Activated CD8-positive, alpha-beta memory T cell treated with anti-CD3 and anti-CD28 coated beads, Interleukin-2, amount 50 U/mL, for 24 hours (primary cell): Measurements from ENCODE around the gene DZIP1.
"Not testable (repeated sequence)": the region's sequence is repeated elsewhere in the genome, so short reads cannot be mapped to it uniquely, and the experiment has no call there.

ENCODE experiments used
- DNase-seq: peaks from one replicate; pipeline ENCODE4 v3.0.0-alpha.2; 2020; ENCODE audit errors: extremely low read depth

The DZIP1 gene

GRCh38 chr13:95604556-95604915 is 40.0 kb downstream of the DZIP1 start:
- DNase-seq = no peak

DNA sequence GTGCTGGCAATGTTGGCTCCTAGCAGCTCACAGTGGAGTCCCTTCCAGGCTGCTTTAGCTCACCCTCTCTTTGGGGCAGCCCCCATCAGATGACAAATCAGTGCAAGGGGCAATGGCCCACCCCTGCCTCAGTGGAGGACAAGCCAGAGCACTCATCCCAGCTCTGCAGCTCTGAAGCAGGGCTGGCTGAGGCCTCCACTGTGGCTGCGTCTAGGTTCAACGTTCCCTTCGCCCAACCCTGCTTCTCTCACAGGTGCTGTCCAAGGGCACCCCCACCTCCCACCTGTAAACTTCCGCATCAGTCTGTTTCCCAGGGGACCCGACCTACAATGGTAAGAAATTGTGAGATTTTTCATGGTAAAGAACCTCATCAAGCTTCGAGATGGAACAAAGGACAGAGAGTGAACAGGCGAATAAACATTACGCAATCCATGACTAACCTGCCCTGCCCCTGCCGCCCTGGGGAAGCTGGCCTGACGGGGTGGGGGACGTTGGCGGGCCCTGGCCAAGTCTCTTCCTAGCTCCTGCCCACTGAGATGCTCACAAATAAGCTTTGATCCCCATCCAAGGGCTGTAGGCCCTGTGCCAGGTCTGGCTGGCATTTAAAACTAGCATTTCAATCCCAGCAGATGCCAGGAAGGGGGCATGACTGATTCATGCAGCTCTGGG is 40.5 kb downstream of the DZIP1 start:
- DNase-seq = no peak

DNA sequence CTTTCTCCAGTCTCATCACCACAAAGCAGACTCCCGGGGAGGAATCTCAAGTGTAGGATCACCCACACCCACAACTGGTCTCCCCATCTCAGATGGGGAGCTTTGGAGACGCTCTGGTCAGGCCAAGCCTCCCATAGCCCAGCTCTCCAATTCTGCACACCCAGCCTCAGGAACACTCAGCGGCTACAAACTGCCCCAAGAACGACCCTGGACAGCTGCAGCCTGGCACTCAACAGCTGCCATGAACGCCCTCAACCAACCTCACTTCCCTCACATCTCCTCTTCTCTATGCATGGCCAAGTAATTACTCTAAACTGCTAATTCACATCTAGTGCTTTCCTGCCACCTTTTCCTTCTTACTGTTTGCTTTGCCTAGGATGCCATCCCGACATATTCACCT is 42.6 kb downstream of the DZIP1 start:
- DNase-seq = no peak

DNA sequence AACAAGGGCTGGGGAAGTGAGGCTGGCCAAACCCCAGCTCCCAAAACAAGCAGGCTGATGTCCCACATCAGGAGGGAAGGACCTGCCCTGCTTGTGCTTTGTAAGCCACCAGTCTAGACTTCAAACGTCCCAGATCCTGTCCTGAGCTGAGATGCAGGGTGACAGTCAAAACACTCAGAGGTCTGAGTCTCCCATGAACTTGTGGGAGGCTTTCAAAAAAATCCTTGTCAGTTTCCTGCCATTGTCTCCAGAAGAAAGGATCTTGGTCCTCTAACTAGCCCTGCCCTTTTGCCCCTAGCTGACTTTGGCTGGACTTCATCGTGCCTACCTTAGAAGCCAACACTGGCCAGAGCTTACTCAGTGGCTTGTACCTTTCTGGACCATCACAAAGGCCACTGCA is 43.3 kb downstream of the DZIP1 start:
- no peak for DNase-seq

DNA sequence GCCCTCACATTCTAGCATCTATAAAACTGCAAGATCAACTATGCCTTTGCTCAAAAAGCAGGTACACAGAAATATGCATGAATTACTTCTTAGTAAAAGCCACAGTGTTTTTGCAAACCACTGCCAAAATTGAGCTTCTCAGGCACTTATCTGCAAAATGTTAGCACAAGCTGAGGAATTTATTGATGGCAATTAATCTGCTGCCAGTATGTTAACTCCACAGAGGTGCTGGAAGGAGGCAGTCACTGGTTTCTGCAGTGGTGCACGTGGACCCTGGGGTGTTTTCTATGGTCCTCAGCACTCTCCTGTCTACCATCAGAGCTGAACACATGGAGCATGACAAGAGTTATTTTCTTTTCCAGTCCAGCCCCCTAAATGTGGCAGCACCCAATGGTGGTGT is 47.8 kb downstream of the DZIP1 start:
- no peak for DNase-seq

DNA sequence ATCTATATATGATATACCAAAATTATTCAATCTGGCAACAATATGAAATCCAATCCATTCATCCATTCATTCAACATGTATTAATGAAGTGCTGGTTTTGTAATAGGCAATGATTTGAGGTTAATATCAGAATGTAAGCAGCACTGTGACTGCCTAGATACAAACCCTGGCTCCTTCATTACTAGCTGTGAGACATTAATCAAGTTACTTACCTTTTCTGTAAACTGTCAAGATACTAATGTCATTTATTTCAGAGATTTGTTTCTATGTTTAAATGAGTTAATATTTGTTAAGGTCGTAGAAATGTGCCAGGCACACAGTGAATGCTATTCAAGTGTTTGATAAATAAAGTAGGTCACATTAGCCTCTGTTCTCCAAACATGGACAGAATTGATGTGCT is 51.0 kb downstream of the DZIP1 start:
- DNase-seq = no peak

GRCh38 chr13:95588721-95589120 is 55.8 kb downstream of the DZIP1 start:
- DNase-seq = no peak

GRCh38 chr13:95588134-95588533 is 56.4 kb downstream of the DZIP1 start:
- no peak for DNase-seq

- no peak for DNase-seq
Measured at GRCh38 chr13:95585867-95586266, 58.6 kb downstream of the DZIP1 start.

DNA sequence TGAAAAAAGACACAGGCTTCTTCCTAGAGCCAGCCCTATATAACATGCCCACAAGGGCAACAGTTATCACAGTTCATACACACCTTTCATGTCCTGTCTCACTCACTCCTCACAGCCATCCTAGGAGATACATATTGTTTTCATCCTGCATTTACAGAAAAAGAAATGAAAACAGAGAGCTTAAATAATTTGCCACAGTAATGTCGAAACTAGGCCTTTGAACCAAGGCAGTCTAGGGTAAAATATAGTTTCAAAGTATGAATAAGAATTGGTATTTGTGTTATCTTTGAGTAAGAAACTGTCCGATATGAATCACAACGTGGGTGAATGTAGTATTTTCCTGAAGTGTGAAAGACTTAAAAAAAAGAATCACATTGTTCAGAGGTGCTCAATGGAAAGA is 65.2 kb downstream of the DZIP1 start:
- no peak for DNase-seq

GRCh38 chr13:95573221-95573620 is 71.3 kb downstream of the DZIP1 start:
- no peak for DNase-seq

- DNase-seq = no peak
Measured at GRCh38 chr13:95571941-95572340, 72.6 kb downstream of the DZIP1 start.

DNA sequence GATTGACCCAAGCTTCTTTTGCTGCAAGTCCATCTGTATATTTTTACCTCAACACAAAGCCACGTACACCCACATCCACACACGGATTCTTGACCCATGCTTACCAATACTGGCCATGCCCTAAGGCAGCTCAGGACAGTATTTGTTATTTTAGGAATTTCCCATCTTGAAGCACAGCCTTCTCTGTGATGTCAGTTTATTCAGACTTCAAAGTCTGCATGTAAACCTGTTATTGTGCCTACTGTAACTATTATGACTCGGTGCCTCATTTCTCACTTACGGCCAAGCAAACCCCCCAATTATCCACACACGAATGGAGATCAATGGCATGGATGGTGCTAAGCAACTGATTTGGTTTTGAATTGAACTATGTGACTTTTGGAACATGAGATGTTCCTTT is 74.5 kb downstream of the DZIP1 start:
- no peak for DNase-seq

DNA sequence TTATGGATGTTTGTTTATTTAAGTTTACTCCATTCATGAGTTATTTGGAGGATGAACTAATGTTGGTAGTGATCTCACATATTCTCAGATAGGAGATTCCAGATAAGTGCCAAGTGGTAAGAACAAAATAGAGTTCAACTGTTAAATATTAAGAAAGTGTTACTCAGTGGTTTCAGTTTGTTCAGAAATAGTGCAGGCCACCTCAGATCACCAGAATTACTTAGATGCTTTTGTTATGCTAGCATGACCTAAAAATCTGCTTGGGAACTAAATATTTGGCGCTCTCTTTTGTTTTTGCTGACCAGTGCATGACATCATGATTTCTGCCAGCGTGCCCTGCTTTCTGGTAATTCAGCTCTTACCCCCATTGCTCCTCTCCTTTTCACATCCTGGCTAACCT is 76.4 kb downstream of the DZIP1 start:
- no peak for DNase-seq

DNA sequence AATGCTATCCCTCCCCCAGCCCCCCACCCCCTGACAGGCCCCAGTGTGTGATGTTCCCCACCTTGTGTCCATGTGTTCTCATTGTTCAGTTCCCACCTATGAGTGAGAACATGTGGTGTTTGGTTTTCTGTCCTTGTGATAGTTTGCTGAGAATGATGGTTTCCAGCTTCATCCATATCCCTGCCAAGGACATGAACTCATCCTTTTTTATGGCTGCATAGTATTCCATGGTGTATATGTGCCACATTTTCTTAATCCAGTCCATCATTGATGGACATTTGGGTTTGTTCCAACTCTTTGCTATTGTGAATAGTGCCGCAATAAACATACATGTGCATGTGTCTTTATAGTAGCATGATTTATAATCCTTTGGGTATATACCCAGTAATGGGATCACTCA is 78.7 kb downstream of the DZIP1 start:
- DNase-seq = not testable (repeated sequence)

- DNase-seq = no peak
Measured at GRCh38 chr13:95564733-95565291, 79.7 kb downstream of the DZIP1 start.

DNA sequence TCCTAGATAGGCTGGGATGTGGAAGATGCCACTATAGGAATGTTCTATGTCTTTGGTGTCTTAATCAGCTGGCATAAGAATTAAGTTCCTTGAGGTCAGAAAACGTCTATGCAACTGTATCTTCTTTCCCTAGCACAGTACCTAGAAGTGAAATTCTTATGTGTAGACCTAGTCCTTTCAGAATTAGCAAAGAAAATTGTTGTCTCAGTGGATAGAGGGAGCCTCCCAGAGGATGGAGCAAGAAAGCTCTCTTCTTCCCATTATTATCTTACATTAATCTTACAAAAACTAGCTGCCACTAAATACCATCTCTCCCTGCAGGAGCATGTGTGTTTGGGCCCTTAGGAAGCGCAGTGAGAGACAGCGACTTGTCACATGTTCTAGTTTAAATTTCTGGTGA is 80.4 kb downstream of the DZIP1 start:
- no peak for DNase-seq

GRCh38 chr13:95560387-95560786 is 84.1 kb downstream of the DZIP1 start:
- DNase-seq = no peak

DNA sequence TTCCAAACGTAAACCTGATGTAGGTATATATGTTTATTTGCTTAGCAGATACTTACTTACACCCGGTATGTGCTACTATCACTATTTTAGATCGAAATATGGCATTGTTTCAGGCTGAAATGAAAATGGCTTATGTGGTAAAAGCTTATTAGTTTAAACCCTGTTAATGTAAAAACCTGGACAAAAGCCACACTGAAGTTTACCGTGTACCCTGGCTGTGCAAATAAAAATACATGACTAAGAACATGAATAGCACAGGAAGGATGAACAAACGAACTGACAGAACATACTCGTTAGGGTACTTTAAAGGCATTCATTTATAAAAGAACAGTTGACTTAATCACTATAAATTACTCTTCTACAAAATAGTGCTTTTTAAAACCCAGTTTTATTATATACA is 85.4 kb downstream of the DZIP1 start:
- no peak for DNase-seq

DNA sequence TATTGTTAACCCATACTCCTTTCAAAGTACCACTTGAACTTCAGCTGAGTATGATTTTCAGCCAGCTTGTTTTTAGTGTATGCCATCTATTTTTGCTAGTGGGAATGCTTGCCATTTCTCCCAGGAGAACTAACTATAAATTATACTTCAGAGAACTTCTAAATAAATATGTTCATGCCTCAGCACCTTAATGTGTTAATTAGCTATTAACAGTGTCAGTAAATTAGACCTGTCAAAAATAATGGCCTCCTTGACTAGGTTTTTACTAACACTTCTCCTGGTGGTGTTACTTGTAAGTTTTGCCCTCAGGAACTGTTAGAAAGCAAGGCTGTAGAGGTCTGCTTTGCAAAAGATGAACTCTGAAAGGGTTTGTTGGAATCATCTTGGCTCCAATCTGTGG is 87.5 kb downstream of the DZIP1 start:
- no peak for DNase-seq

DNA sequence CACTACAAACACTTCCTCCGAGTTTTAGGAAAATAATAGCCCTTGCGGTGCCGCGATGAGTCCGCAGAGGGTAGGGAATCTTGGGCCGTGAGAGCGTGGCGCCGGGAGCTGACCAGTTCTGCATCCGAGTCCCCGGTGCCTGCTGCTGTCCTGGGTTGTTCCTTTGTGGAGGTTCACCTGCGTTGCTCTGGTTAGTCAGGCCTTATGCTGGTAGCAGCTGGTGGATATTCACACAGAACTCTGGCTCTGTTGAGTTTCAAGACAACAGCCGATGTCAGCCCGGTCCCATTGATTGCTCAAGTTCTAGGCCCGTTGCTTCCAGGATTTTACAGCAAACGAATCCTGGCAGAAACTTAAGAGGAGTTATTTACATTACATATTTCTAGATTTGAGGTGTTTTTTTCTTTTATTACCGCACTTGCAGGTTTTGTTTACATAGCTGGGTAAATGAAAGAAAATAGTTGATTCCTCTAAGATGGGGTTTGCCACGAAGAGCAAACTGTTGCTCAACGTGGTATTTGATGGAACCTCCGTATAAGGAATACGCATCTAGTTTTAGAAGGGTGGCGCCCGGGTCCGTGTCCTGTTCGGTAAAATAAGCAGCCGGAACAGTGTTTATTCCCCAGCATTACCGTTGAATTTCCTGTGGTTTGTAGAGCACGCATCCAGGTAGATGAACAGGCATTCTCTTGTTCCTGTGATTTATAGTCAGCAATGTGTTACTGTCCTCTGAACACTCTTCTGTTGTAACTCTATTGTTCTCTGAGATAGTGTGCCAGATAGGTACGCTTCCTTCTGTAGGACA is 90.7 kb downstream of the DZIP1 start:
- no peak for DNase-seq

DNA sequence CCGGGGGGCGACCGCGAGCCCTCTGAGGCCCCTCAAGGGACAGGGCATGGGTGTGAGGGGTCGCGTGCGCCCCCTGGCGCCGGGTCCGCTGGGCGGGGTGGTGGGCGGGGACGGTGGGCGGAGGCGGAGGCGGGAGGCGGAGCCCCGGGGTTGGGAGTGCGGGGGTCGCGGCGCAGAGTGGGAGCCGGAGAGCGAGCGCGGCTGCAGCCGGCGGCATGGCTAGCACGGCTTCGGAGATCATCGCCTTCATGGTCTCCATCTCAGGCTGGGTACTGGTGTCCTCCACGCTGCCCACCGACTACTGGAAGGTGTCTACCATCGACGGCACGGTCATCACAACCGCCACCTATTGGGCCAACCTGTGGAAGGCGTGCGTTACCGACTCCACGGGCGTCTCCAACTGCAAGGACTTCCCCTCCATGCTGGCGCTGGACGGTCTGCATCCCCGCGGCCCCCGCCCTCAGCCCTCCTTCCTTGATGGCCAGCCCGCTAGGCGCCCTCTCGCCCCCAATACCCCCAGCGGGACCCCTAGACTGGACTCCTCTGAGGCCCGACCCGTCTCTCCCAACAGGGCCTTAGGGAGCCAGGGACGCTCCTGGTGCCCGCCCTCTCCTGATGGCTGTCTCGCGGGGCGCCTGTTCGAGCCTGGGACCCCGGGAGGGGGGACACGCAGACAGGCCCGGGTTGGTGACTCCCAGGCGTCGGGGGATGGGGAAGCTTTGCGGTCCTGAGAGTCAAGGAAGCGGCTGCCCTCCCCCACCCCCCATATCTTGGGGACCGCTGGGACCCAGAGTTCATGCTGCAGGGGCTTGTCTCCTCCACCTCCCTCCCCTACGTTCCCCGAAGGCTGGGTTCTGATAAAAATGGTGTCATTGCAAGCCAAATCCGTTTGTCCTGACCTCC is 91.7 kb downstream of the DZIP1 start, which contains the start of gene CLDN10:
Gene CLDN10 (plus strand): TSS at position 182 of the 903 bp plus-strand sequence. CDS start 34 bp downstream, at position 216.
- DNase-seq = no peak
